Progenitor cell of endocrine pancreas (in vitro differentiated cells): Measurements from ENCODE around the gene SLC27A2. TPM values are rescaled to one million over a fixed set of nuclear protein-coding genes. Genes with fewer than 3 reads are reported as not detected.
A peak's percentile ranks its signal among the peaks of the same experiment; 100 is the strongest.

ENCODE experiments used
- DNase-seq: peaks from one replicate; pipeline ENCODE4 v3.0.0; 2021; ENCODE audit warnings: low spot score; ENCODE audit not compliant: unreplicated experiment
- H3K27ac Mint-ChIP-seq: 2 replicates; pipeline ENCODE4 v1.8.0; 2021; ENCODE audit warnings: mild to moderate bottlenecking, moderate library complexity, mixed read lengths
- H3K27me3 Mint-ChIP-seq: 2 replicates; pipeline ENCODE4 v1.8.0; 2021; ENCODE audit warnings: mixed read lengths
- H3K36me3 Mint-ChIP-seq: 2 replicates; pipeline ENCODE4 v1.8.0; 2022; ENCODE audit warnings: mixed read lengths; ENCODE audit not compliant: insufficient read depth
- H3K4me1 Mint-ChIP-seq: 2 replicates; pipeline ENCODE4 v1.8.0; 2021; ENCODE audit warnings: low read depth, mixed read lengths
- H3K4me3 Mint-ChIP-seq: 2 replicates; pipeline ENCODE4 v1.8.0; 2021; ENCODE audit warnings: low read depth, mild to moderate bottlenecking, moderate library complexity, mixed read lengths
- H3K9me3 Mint-ChIP-seq: 2 replicates; pipeline ENCODE4 v1.8.0; 2021; ENCODE audit warnings: low read depth, mixed read lengths
- total RNA-seq: library from RNA; stranded (reverse); gene quantifications from 2 replicates; pipeline ENCODE4 v1.2.1, GENCODE V29; 2021
- TF ChIP-seq, protein P1 (sequence below): fragments of 200-600 bp; sonication (generic); IDR thresholded peaks from one replicate; pipeline ENCODE4 v1.5.0; 2021; ENCODE audit warnings: antibody characterized with exemption, mild to moderate bottlenecking; ENCODE audit not compliant: unreplicated experiment

Gene SLC27A2
- total RNA-seq, 1 donor from 2014 or later = 10.6 TPM

DNA sequence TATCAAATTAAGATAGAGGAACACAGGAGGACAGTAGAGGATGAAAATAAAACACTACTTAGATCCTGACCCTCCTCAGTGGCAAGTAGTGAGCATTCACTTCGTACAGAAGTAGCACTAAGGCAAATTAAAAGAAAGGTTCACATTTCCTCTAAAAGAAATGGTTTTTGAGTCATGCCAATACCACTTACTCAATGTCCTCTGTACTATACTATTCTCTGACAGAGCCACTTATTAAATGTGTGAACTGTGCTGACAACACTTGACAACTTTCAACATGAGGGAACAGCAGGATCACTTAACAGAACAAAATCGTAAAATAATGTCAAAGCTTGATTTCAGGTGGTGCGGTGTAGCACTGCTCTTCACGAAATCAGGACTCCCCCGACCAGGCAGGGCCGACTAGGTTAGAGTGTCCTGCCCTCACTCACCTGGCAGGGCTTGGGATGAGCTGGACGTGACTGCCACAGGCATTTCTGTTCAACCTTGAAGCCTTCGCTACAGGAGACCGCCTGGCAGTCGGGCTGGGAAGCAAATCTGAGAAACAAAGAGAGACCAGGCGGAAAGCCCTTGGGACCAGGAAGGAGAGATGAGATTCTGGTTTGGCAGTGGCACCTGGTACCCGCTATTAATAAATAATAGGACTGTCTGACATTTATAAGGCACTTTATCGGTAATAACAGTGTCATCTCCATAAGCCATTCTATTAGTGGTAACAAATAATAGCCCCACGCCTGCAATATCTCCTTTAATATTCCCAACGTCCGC, 611 bp upstream of the SLC27A2 start:
- TF ChIP-seq, protein P1, sequence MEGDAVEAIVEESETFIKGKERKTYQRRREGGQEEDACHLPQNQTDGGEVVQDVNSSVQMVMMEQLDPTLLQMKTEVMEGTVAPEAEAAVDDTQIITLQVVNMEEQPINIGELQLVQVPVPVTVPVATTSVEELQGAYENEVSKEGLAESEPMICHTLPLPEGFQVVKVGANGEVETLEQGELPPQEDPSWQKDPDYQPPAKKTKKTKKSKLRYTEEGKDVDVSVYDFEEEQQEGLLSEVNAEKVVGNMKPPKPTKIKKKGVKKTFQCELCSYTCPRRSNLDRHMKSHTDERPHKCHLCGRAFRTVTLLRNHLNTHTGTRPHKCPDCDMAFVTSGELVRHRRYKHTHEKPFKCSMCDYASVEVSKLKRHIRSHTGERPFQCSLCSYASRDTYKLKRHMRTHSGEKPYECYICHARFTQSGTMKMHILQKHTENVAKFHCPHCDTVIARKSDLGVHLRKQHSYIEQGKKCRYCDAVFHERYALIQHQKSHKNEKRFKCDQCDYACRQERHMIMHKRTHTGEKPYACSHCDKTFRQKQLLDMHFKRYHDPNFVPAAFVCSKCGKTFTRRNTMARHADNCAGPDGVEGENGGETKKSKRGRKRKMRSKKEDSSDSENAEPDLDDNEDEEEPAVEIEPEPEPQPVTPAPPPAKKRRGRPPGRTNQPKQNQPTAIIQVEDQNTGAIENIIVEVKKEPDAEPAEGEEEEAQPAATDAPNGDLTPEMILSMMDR = no peak
- H3K4me1 Mint-ChIP-seq = peaks cover 6% of the 10 kb centered on the region
- H3K27me3 Mint-ChIP-seq = peaks cover 47% of the 10 kb centered on the region
- no peaks in the 10 kb centered on the region for H3K36me3 Mint-ChIP-seq
- peak overlapping the region; percentile 94 for H3K4me3 Mint-ChIP-seq
- no peaks in the 10 kb centered on the region for H3K9me3 Mint-ChIP-seq
- H3K27ac Mint-ChIP-seq = no peak overlapping the region
- DNase-seq = no peak

DNA sequence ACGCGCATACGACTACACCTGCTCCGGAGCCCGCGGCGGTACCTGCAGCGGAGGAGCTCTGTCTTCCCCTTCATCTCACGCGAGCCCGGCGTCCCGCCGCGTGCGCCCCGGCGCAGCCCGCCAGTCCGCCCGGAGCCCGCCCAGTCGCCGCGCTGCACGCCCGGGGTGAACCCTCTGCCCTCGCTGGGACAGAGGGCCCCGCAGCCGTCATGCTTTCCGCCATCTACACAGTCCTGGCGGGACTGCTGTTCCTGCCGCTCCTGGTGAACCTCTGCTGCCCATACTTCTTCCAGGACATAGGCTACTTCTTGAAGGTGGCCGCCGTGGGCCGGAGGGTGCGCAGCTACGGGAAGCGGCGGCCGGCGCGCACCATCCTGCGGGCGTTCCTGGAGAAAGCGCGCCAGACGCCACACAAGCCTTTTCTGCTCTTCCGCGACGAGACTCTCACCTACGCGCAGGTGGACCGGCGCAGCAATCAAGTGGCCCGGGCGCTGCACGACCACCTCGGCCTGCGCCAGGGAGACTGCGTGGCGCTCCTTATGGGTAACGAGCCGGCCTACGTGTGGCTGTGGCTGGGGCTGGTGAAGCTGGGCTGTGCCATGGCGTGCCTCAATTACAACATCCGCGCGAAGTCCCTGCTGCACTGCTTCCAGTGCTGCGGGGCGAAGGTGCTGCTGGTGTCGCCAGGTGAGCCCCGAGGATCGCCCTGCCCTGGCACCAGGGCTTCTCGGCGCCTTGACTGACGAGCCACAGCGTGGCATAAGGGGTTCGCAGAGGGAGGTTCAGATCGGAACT, 420 bp downstream of the SLC27A2 start:
- peak overlapping the region; percentile 88 for H3K27ac Mint-ChIP-seq
- peak overlapping the region; percentile 94 for H3K4me3 Mint-ChIP-seq
- TF ChIP-seq, protein P1 = no peak
- H3K4me1 Mint-ChIP-seq = peaks cover 6% of the 10 kb centered on the region
- H3K36me3 Mint-ChIP-seq = no peaks in the 10 kb centered on the region
- peaks cover 47% of the 10 kb centered on the region for H3K27me3 Mint-ChIP-seq
- no peaks in the 10 kb centered on the region for H3K9me3 Mint-ChIP-seq
- DNase-seq = peak; percentile 64

DNA sequence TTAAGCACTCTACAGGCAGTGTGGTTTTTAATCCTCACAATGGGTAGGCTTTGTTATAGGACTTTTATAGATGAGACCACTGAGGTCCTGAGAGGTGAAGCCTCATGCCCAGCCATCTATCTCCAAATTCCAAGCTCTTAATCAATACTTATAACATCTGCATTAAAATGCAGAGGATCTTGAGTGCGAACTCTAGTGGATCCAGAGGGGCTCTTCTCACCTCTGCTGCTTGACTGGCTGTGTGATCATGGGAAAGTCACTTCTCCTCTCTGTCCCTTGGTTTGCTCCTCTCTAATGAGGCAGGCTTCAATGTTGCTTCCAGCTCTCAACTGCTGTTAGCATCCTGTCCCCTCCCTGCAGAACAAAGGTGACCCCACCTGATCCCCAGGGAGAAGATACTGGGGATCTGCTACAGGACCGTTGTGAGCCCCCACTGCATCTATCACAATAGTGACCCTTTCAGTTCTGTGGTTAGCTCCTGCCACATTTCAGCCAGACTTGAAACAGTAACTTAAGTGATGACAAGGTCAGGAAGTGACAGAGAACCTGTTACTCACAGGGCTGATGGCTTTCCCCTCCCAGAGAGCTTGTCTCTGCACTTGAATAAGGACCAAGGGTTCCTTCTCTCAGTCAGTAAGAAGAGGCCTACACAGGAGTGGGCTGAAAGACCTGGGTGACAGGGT, 1.3 kb downstream of the SLC27A2 start:
- DNase-seq = no peak
- Mint-ChIP-seq H3K9me3 (no peaks in the 10 kb centered on the region), H3K36me3 (no peaks in the 10 kb centered on the region), H3K4me3 (peak overlapping the region; percentile 94), H3K27me3 (peaks cover 42% of the 10 kb centered on the region), H3K4me1 (peaks cover 7% of the 10 kb centered on the region), H3K27ac (no peak overlapping the region)
- TF ChIP-seq, protein P1 = no peak

DNA sequence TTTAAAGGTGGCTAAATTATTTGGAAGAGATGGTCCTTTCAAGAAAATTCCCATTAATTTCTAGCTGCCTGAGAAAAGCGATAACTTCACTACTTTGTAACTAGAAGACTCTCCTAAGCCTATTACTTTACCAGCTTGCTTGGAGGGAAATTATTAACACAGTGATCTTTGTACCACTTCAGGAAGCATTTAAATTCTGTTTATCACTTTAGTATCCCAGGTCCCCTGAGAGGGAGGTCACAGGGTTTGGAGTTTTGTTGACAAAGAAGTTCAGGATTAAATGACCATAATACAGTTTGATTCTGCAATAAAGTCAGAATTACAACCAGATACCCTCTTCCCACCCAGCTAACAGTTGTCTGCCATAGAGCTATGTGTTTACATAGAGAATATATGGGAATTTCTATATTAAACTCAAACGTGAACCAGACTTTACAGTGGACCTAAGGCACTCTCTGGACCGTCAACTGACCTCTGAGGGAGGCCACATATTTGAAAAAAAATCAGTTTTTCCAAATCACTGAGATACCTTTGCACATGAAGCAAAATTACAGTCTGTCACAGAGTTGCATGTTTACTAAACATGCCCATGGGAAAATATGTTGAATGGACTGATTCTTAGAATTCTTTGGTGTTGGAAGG, 3.0 kb downstream of the SLC27A2 start:
- Mint-ChIP-seq H3K4me1 (peaks cover 13% of the 10 kb centered on the region), H3K27me3 (peaks cover 29% of the 10 kb centered on the region), H3K36me3 (no peaks in the 10 kb centered on the region), H3K27ac (no peak overlapping the region), H3K4me3 (no peak overlapping the region), H3K9me3 (no peaks in the 10 kb centered on the region)
- TF ChIP-seq, protein P1 = no peak
- DNase-seq = no peak

DNA sequence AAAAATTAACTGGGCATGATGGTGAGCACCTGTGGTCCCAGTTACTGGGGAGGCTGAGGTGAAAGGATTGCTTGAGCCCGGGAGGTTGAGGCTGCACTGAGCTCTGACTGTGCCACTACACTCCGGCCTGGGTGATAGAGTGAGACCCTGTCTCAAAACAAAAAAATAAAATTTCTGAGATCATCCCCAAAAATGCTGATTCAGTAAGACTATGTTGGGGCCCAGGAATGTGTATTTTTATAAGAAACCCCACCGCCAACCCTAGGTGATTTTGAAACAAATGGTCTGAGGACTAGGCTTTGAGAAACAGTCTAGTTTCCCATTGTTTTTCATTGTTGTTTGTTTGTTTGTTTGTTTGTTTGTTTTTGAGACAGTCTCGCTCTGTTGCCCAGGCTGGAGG, 4.1 kb downstream of the SLC27A2 start:
- H3K4me1 Mint-ChIP-seq = peaks cover 22% of the 10 kb centered on the region

More for the DNA sequence above, 4.1 kb downstream of the SLC27A2 start:
- Mint-ChIP-seq H3K27me3 (peaks cover 18% of the 10 kb centered on the region), H3K36me3 (no peaks in the 10 kb centered on the region), H3K9me3 (no peaks in the 10 kb centered on the region), H3K27ac (no peak overlapping the region), H3K4me3 (no peak overlapping the region)
- DNase-seq = no peak
- TF ChIP-seq, protein P1 = no peak
